HepG2 (cell line): Measurements from ENCODE around the gene SCUBE1. TPM values are rescaled to one million over a fixed set of nuclear protein-coding genes. Genes with fewer than 3 reads are reported as not detected.

Source experiments
- ATAC-seq: fragments of 200-7000 bp; cut with Tn5 transposase; 3 replicates; pipeline ENCODE4 v1.9.1; 2020; ENCODE audit warnings: mild to moderate bottlenecking, moderate library complexity
- BruUV-seq: library from RNA; stranded (reverse); fragments of 400-500 nt; replicated peaks from 2 replicates; lab custom pipeline; 2021; lab: Mats Ljungman, UMichigan
- CTCF ChIA-PET: fragments of 300-600 bp; formaldehyde crosslinking; extraction: SDS; loops from one replicate; lab custom pipeline; 2021; ENCODE audit warnings: low total read pairs, inconsistent platforms, low intra/inter-chr PET ratio; lab: Yijun Ruan, JAX
- POLR2A ChIA-PET: fragments of 350-600 bp; sonication (Branson Sonifier 250); formaldehyde crosslinking; loops from one replicate; lab custom pipeline; 2020; ENCODE audit warnings: antibody characterized with exemption, inconsistent platforms; lab: Yijun Ruan, JAX
- DNase-seq: peaks from one replicate; pipeline ENCODE4 v3.0.0-alpha.2; 2015; ENCODE audit warnings: low spot score
- FAIRE-seq: peaks from 3 replicates; lab custom pipeline; 2011; peaks lifted over from hg19 to GRCh38; lab: Jason Lieb, UNC
- H2AFZ ChIP-seq: one replicate; pipeline ENCODE4 v1.6.1; 2011; ENCODE audit warnings: low read length, inconsistent platforms
- H3K27ac ChIP-seq: fragments of 300-600 bp; 3 replicates; pipeline ENCODE4 v1.8.0; 2011; ENCODE audit warnings: mixed run types, mild to moderate bottlenecking, mixed read lengths, low read length, inconsistent platforms; ENCODE audit not compliant: insufficient read depth; ENCODE audit errors: extremely low read length
- H3K27me3 ChIP-seq, 2 experiments: fragments of 200-600 bp in 1 of 2; 2 replicates in 1 of 2; 3 replicates in 1 of 2; pipeline versions ENCODE4 v1.6.0 to v1.8.0; 2011; ENCODE audit warnings: low read length in 2 of 2, mild to moderate bottlenecking in 2 of 2, moderate library complexity in 2 of 2, inconsistent platforms in 1 of 2; ENCODE audit not compliant: insufficient read depth in 2 of 2, control insufficient read depth in 1 of 2
- H3K36me3 ChIP-seq, 2 experiments: fragments of 200-600 bp in 1 of 2; replicated peaks in 1 of 2; 2 replicates in 1 of 2; 3 replicates in 1 of 2; pipeline versions ENCODE4 v1.5.1 to v1.8.0; 2011; ENCODE audit warnings: low read length in 2 of 2, inconsistent platforms in 1 of 2; ENCODE audit not compliant: insufficient read depth in 2 of 2, control insufficient read depth in 1 of 2
- H3K4me1 ChIP-seq: 2 replicates; pipeline ENCODE4 v1.5.1; 2012; ENCODE audit warnings: low read length, inconsistent platforms; ENCODE audit not compliant: insufficient read depth
- H3K4me2 ChIP-seq: 2 replicates; pipeline ENCODE4 v1.6.0; 2011; ENCODE audit warnings: low read depth, low read length, inconsistent platforms
- H3K4me3 ChIP-seq, 3 experiments: fragments of 200-600 bp in 1 of 3; sonication (generic), shearing (Covaris generic) in 1 of 3; replicated peaks in 1 of 3; 2 replicates each; pipeline ENCODE4 v1.5.1; 2011 to 2016; ENCODE audit warnings: low read length in 3 of 3, inconsistent platforms in 2 of 3, low read depth in 2 of 3, mild to moderate bottlenecking in 2 of 3, control low read depth in 1 of 3, mixed read lengths in 1 of 3; ENCODE audit not compliant: insufficient read depth in 1 of 3
- H3K79me2 ChIP-seq: one replicate; pipeline ENCODE4 v1.6.1; 2011; ENCODE audit warnings: low read length, inconsistent platforms; ENCODE audit not compliant: insufficient read depth
- H3K9ac ChIP-seq: 2 replicates; pipeline ENCODE4 v1.6.0; 2011; ENCODE audit warnings: mild to moderate bottlenecking, low read depth, low read length, inconsistent platforms; ENCODE audit not compliant: insufficient read depth
- H3K9me3 ChIP-seq: 2 replicates; pipeline ENCODE4 v1.5.1; 2012; ENCODE audit warnings: mild to moderate bottlenecking, low read length
- H4K20me1 ChIP-seq: 2 replicates; pipeline ENCODE4 v1.6.0; 2011; ENCODE audit warnings: inconsistent platforms, mild to moderate bottlenecking, low read length, moderate library complexity; ENCODE audit not compliant: insufficient read depth
- ARID5B ChIP-seq: IDR thresholded peaks from 2 replicates; pipeline ENCODE4 v1.4.0; 2020; ENCODE audit warnings: mild to moderate bottlenecking, missing genetic modification reagents
- CBX1 ChIP-seq: IDR thresholded peaks from one replicate; pipeline ENCODE4 v1.6.1; 2016; ENCODE audit warnings: antibody characterized with exemption, low read depth
- DZIP1 ChIP-seq: sonication (generic); formaldehyde crosslinking; IDR thresholded peaks from 2 replicates; pipeline ENCODE4 v1.5.0; 2020; ENCODE audit warnings: mild to moderate bottlenecking, missing genetic modification reagents
- JUN ChIP-seq: sonication (generic); formaldehyde crosslinking; IDR thresholded peaks from 2 replicates; pipeline ENCODE4 v1.4.0; 2020; ENCODE audit warnings: mild to moderate bottlenecking, missing genetic modification reagents
- MIXL1 ChIP-seq: IDR thresholded peaks from 2 replicates; pipeline ENCODE4 v1.6.1; 2016
- MTERF4 ChIP-seq: sonication (generic); formaldehyde crosslinking; IDR thresholded peaks from 2 replicates; pipeline ENCODE4 v1.8.0; 2023; ENCODE audit warnings: mild to moderate bottlenecking, missing genetic modification reagents
- RAD21 ChIP-seq: fragments of 450-650 bp; formaldehyde crosslinking; IDR thresholded peaks from 2 replicates; pipeline ENCODE4 v1.5.0; 2020; ENCODE audit warnings: mild to moderate bottlenecking
- SALL2 ChIP-seq: sonication (generic); formaldehyde crosslinking; IDR thresholded peaks from 2 replicates; pipeline ENCODE4 v1.8.1; 2023; ENCODE audit warnings: mild to moderate bottlenecking, missing genetic modification reagents, inconsistent platforms
- SNAPC5 ChIP-seq: sonication (generic); formaldehyde crosslinking; IDR thresholded peaks from 2 replicates; pipeline ENCODE4 v1.8.1; 2023; ENCODE audit warnings: mild to moderate bottlenecking, missing genetic modification reagents, borderline replicate concordance
- TCF12 ChIP-seq, 2 experiments: fragments of 450-650 bp in 1 of 2; sonication (generic) in 1 of 2; formaldehyde crosslinking in 1 of 2; IDR thresholded peaks; 2 replicates each; pipeline versions ENCODE4 v1.6.1 to v1.8.0; 2017 to 2022; ENCODE audit warnings: antibody characterized with exemption in 1 of 2, mild to moderate bottlenecking in 1 of 2, missing genetic modification reagents in 1 of 2, moderate library complexity in 1 of 2
- ZNF138 ChIP-seq: sonication (generic); formaldehyde crosslinking; IDR thresholded peaks from 2 replicates; pipeline ENCODE4 v1.5.0; 2020; ENCODE audit warnings: mild to moderate bottlenecking, low read depth, missing genetic modification reagents
- ZNF232 ChIP-seq: sonication (generic); formaldehyde crosslinking; IDR thresholded peaks from 2 replicates; pipeline ENCODE4 v1.4.0; 2020; ENCODE audit warnings: missing genetic modification reagents, borderline replicate concordance
- ZNF234 ChIP-seq: sonication (generic); formaldehyde crosslinking; conservative IDR thresholded peaks from 2 replicates; pipeline ENCODE4 v1.5.1; 2020; ENCODE audit warnings: mild to moderate bottlenecking, missing genetic modification reagents
- ZNF274 ChIP-seq: sonication (generic); formaldehyde crosslinking; IDR thresholded peaks from 2 replicates; pipeline ENCODE4 v1.5.1; 2020; ENCODE audit warnings: mild to moderate bottlenecking, missing genetic modification reagents
- ZNF563 ChIP-seq: sonication (generic); formaldehyde crosslinking; IDR thresholded peaks from 2 replicates; pipeline ENCODE4 v1.8.0; 2022; ENCODE audit warnings: mild to moderate bottlenecking, moderate library complexity, missing genetic modification reagents
- ZNF782 ChIP-seq: sonication (generic); formaldehyde crosslinking; IDR thresholded peaks from 2 replicates; pipeline ENCODE4 v1.4.0; 2020; ENCODE audit warnings: missing genetic modification reagents, mild to moderate bottlenecking, borderline replicate concordance
- ZSCAN31 ChIP-seq: sonication (generic); formaldehyde crosslinking; IDR thresholded peaks from 2 replicates; pipeline ENCODE4 v1.5.0; 2020; ENCODE audit warnings: low read depth, mild to moderate bottlenecking, missing genetic modification reagents
- WGBS: methylation state at CpG from one replicate; pipeline ENCODE4 v1.1.6; 2017; ENCODE audit warnings: low lambda C conversion rate; 5-methylcytosine and 5-hydroxymethylcytosine counted together
- in situ Hi-C: cut with HindIII; loops from 2 replicates; pipeline ENCODE4 v1.10.0; 2017; ENCODE audit warnings: low pct_unique_long_range_greater_than_20kb; ENCODE audit not compliant: extremely low pct_ligation_motif_present
- intact Hi-C: fragments of 100-400 bp; cut with micrococcal nuclease; formaldehyde crosslinking; loops from one replicate; pipeline ENCODE4 v1.10.0; 2022; ENCODE audit not compliant: unreplicated experiment
- polyA plus RNA-seq, 8 experiments: library from polyadenylated mRNA; depleted of rRNA in 3 of 8; stranded (reverse) in 7 of 8; unstranded in 1 of 8; fragments of >200 nt; fragmentation: Illumina TruSeq in 4 of 8; extraction: Trizol in 4 of 8; gene quantifications; 2 replicates each; pipeline versions ENCODE4 v1.2.1 to v1.2.3, GENCODE V29; 2011 to 2016; ENCODE audit warnings: low read depth in 4 of 8, missing spikeins in 1 of 8, mixed read lengths in 1 of 8; ENCODE audit not compliant: insufficient read depth in 1 of 8
- total RNA-seq, 5 experiments: library from RNA; depleted of rRNA; stranded (reverse); fragments of >200 nt; fragmentation: Illumina TruSeq; extraction: Trizol; gene quantifications; 2 replicates each; pipeline ENCODE4 v1.2.3, GENCODE V29; 2016; ENCODE audit warnings: low read depth in 1 of 5

The SCUBE1 gene
- total and polyA plus RNA-seq, 2 of the 13 experiments (the other 11 are each of a cell fraction or from before 2014, with no cell fraction given) = under 0.01 to 0.05 TPM

- TF ChIP-seq SNAPC5 = no peak
- TF ChIP-seq SALL2 (CRISPR knock-in tag) = no peak
- no peak for TF ChIP-seq ZNF232
- no peak for TF ChIP-seq MIXL1
- no peak for TF ChIP-seq ZSCAN31 (CRISPR knock-in tag)
- TF ChIP-seq JUN = no peak
- TF ChIP-seq ZNF274 (CRISPR knock-in tag) = no peak
- no peak for TF ChIP-seq MTERF4 (CRISPR knock-in tag)
- no peak for TF ChIP-seq ZNF138 (CRISPR knock-in tag)
- TF ChIP-seq TCF12 (IDR thresholded peaks at IDR 0.05) = no peak
- TF ChIP-seq TCF12 (CRISPR knock-in tag; IDR thresholded peaks at IDR 0.05) = no peak
- no peak for TF ChIP-seq CBX1
- TF ChIP-seq ARID5B (CRISPR knock-in tag) = no peak
- no peak for TF ChIP-seq ZNF782 (CRISPR knock-in tag)
- no peak for TF ChIP-seq ZNF234
- TF ChIP-seq RAD21 (CRISPR knock-in tag) = no peak
- no peak for TF ChIP-seq DZIP1 (CRISPR knock-in tag)
- no peak for TF ChIP-seq ZNF563 (CRISPR knock-in tag)
- TF ChIP-seq, all 625 proteins: peak for 0
- CTCF ChIA-PET = no interaction called here
- intact Hi-C loops = no loop called here
Observed at GRCh38 chr22:43337385-43337784, 5.8 kb downstream of the SCUBE1 start.

More at GRCh38 chr22:43337385-43337784, 5.8 kb downstream of the SCUBE1 start:
- H3K4me1 ChIP-seq = no peaks in the 10 kb centered on the region
- POLR2A ChIA-PET = no interaction called here
- DNase-seq (no peak), ATAC-seq (no peak), FAIRE-seq (no peak)
- no peak overlapping the region for H3K4me2 ChIP-seq
- no peak overlapping the region for H3K27ac ChIP-seq
- no peaks in the 10 kb centered on the region for H4K20me1 ChIP-seq
- in situ Hi-C loops = no loop called here
- H3K36me3 ChIP-seq = no peaks in the 10 kb centered on the region
- 11% methylated on average over 4 of the region's 11 CpGs for WGBS
- no peak overlapping the region for H3K4me3 ChIP-seq
- no peaks in the 10 kb centered on the region for H3K9me3 ChIP-seq
- no peaks in the 10 kb centered on the region for H3K79me2 ChIP-seq
- peaks cover 10 to 61% of the 10 kb centered on the region in 2 experiments for H3K27me3 ChIP-seq
- BruUV-seq = no TSS peak
- H2AFZ ChIP-seq = no peak overlapping the region
- H3K9ac ChIP-seq = no peak overlapping the region
